GM10266 (cell line): Measurements from ENCODE around the gene EXOC3L1.
A peak's percentile ranks its signal among the peaks of the same experiment; 100 is the strongest.

Source experiments
- DNase-seq: peaks from one replicate; pipeline ENCODE4 v3.0.0; 2012; ENCODE audit errors: extremely low spot score
- TF ChIP-seq, protein P1 (sequence below): IDR thresholded peaks from 2 replicates; pipeline ENCODE4 v1.5.1; 2012; ENCODE audit warnings: mild to moderate bottlenecking, low read depth; ENCODE audit not compliant: control insufficient read depth, insufficient read depth; ENCODE audit errors: missing control alignments

Gene EXOC3L1

GRCh38 chr16:67161595-67162058 lies 28.3 kb downstream of the EXOC3L1 start:
- no peak for DNase-seq
- TF ChIP-seq, protein P1, sequence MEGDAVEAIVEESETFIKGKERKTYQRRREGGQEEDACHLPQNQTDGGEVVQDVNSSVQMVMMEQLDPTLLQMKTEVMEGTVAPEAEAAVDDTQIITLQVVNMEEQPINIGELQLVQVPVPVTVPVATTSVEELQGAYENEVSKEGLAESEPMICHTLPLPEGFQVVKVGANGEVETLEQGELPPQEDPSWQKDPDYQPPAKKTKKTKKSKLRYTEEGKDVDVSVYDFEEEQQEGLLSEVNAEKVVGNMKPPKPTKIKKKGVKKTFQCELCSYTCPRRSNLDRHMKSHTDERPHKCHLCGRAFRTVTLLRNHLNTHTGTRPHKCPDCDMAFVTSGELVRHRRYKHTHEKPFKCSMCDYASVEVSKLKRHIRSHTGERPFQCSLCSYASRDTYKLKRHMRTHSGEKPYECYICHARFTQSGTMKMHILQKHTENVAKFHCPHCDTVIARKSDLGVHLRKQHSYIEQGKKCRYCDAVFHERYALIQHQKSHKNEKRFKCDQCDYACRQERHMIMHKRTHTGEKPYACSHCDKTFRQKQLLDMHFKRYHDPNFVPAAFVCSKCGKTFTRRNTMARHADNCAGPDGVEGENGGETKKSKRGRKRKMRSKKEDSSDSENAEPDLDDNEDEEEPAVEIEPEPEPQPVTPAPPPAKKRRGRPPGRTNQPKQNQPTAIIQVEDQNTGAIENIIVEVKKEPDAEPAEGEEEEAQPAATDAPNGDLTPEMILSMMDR = no peak

DNA sequence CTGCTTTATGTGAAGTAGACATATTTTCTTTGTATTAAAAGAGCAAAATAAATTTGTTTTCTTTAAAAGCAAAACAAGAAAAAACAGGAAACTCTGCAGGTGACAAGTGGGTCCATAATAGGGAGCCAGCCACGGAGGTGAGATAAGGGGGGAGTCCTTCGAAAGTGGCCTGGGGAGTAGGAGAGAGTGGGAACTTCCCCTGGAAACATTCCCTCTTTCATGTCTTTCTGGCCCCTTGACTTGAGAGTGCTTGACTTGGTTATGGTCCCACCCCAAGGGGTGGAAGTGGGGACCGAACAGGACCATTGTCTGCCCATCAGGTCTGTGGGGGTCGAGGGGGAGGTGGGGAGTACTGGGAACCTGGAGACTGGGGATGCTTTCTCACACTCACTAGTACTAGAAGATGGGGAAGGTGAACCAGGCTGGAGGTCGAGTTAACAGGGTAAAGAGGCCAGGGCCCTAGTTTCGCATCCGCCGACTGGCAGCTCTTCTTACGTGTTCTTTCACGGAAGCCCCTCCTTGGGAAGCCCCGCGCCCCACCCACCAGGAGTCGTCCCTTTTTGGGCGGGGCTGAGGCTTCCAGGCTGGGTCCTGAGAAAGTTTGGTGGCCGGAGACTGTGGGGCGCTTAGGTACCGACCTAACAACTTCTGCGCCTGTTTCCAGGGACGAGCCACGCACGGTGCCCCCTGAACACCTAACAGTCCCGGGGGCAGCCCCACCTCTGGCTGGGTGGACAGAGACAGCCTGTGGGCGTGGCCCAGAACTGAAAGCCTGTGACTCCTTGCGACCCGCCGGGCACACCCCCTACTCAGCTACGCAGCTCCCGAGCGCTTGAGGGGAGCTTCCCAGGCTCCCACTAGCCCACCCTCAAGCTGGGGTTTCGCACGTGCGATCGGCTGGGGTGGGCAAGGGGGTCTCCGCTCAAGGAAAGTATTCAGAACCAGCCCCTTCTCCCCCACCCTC lies 31.0 kb downstream of the EXOC3L1 start:
- DNase-seq = peak; percentile 89
- TF ChIP-seq, protein P1 = no peak

DNA sequence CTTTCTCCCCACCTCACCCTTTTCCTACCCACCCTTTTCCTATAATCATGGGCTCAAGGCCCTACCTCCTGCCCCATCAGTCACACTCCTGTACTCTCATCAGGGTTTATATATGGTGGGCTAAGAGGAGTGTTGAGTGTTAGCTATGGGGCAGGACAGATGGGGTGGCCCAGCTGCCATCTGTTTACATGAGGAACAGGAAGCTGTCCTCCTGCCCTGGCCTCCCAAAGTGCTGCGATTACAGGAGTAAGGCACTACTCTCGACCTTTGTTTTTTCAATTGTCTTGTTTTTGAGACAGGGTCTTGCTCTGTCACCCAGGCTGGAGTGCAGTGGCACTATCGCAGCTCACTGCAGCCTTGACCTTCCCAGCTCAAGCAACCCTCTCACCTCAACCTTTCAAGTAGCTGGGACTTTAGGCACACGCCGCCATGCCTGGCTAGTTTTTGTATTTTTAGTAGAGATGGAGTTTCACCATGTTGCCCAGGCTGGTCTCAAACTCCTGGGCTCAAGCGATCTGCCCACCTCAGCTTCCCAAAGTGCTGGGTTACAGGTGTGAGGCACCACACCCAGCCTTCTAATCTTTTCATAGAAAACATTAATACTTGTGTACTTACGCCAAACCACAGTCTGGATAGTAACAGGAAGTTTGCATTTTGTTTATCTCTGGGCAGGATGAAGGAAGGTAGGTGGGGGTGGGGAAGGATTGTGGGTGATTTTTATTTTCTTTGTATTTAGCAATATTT lies 31.9 kb downstream of the EXOC3L1 start:
- TF ChIP-seq, protein P1 = no peak
- DNase-seq = no peak

- TF ChIP-seq, protein P1 = no peak
- DNase-seq = no peak
Measured at GRCh38 chr16:67157106-67157748, 32.7 kb downstream of the EXOC3L1 start.

DNA sequence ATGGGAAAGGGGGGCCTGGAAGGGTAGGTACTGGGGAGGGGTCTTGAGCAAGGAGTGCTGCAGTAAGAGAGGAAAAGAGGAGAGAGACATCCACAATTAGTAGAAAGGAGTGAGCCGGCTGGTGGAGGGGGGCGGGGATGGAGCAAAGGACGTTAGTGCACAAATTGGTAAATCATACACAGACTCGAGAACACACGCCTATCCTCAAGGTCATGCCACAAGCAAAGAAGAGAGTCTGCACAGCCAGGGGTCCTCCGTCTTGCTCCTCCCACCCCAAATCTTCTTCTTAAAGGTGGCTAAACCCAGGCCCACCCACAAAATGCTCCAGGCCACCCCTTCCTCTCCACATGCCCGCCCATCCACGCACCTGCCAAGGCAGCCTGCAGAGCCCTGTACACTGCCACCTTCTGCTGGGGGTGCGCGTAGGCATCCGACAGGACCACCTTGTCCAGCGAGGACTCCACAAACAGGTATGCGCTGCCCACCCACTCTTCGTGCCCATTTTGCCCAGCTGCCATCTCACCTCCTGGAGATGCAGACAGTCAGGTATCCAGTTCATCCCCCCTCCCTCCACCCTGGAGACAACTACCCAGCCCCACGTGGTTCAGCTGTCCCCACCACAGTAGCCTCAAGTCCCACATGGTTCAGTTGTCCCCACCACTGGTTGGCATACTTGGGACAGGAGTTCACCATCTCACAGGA lies 33.6 kb downstream of the EXOC3L1 start:
- TF ChIP-seq, protein P1 = no peak
- no peak for DNase-seq

DNA sequence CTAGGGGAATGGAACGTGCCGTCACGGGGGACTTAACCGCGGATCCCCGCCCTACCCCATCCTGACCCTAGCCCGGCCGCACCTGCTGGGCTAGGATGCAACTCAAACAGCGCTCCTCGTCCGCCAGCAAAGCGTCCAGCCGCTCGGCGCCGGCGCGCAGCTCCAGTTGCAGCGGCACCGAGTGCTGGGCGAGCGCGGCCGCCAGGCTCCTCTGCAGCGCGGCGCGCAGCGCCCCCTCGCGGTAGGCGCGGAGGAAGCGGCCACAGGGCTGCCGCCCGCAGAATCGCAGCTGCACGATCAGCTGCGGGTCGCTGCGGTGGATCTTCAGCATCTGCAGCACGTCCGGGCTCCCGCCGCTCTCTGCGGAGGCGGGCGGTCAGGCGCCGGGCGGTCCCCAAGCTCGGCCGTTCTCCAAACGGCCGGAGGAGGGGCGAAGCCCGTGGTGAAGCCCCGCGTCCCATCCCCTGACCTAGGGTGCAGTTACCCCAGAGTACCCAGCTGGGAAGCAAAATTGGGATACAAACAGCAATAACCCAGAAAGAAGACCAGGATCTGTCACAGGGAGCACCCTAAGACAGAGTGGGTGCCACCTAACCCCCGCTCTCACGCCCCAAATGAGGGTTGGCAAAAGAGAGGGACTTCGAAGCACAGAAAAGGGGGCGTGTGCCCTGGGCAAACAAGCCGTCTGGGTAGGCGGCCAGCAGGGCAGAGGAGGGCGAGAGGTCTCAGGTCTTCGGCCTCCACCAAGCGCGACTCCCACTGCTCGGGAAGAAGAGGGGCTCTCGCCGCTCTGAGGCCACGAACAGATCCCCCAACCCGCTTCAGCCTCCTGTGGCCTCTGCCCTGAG lies 34.4 kb downstream of the EXOC3L1 start:
- peak; percentile 94 for DNase-seq
- TF ChIP-seq, protein P1 = peak; percentile 96
